NCI-H2227 (cell line): ENCODE measurements around the gene FA2H.
"Not testable (repeated sequence)": the region's sequence is repeated elsewhere in the genome, so short reads cannot be mapped to it uniquely, and the experiment has no call there.

Experiments used
- DNase-seq: peaks from one replicate; lab custom pipeline; 2025; ENCODE audit not compliant: unreplicated experiment; lab: John Stamatoyannopoulos, UW

Gene FA2H

DNA sequence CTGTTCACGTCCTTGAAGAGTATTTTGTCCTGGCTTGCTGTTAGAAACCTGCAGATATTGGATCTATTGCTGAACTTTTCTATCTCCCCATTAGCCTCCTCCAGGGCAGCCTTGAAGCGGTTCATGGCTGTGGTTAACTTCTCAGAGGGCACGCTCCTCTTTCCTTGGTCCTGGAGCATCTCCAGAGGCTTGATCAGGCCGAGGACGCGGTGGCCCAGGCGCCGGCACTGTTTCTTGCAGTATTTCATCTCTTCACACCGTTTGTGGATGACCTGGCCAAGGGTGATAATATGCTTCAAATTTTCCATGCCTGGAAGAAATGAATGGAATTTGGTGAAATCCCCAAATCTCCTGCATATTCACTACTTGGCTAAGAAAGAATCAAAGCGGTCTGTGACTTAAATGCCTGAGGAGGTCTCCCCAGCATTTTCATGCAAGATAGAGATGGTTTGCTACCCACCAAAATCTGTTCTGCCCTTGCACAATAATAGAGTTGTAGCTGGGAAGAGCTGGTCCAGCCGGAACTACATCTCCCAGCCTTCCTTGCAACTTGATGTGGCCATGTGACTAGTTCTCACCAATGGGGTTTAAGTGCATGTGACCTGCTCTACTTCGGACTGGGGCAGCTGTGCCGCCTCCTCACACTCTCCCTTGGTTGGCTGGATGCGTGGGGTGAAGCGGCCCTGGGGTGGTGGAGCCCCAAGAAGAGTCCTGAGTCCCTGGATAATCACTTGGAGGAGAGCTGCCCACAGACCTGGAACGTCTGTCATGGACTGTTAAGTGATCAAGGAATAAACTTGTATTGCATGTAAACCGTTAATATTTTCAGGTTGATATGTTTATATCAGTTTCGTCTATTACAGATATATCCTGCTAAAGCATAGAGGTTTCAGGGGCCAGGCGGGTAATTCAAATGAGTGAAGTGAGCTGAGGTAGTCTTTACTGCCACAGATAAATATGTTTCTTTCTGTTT lies 78.9 kb downstream of the FA2H start:
- peak; percentile 84 for DNase-seq

DNA sequence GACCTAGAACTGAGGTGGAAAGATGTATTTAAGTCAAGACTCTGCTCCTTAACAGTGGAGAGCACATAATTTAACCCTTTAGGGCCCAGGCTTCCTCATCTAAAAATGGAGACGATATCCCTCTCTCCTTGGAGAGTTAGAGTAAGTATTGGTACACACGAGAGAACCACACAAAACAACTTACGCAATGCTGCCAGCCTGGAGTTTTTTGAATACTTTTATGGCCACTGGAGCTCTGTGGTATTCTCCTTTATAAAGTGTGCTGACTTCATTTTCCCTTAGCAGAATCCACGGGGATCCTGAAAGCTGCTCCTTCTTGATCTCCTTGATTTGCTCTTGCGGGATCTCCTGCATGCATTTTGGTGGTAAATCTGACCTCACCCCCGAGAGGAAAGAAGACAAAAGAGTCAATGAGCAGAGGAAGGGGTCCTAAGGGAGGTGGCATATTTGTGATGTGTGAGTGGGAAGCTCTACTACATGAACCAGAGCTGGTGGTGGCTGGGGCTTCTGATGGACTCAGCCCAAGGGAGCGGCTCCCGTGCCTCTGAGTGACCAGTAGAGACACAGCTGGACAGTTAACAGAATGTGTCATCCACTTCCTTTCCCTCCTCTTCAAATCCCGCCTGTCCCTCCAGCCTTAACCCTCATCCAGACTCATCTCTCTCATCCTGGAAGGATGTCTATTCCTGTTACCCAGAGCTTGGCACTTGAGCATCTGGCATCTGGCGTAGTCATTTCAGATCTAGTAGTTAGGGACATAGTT lies 83.3 kb downstream of the FA2H start:
- no peak for DNase-seq

DNA sequence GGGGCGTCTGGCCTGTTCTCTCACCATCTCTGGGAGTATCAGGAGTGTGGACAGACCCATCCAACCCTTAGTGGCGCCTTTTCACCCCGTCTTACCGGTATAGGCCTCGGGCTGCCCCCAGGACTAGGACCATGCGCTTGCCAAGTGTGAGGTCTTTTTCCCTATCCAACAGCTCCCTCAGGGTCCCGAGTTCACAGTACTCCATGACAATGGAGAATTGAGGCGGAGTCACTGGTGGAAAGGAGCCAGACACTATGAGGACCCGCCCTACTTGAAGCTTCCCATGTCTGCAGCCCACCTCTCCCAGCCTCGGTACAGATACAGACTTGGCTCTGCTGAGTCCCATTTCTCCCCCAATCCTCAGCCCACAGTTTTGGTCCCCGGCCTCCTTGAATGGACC lies 92.1 kb downstream of the FA2H start:
- DNase-seq: no peak

DNA sequence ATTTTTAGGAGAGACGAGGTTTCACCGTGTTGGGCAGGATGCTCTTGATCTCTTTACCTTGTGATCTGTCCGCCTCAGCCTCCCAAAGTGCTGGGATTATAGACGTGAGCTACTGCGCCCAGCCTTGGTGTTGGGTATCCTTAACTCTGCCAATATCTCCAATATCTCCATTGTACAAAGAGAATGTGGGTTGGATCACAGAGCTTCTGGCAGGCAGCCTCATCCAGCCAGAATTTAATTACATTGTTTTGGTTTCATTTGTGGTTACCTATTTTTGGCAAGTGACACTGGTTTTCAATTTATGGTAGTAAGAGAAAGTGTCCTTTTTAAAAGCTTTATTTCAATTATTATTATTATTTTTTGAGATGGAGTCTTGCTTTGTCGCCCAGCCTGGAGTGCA lies 93.9 kb downstream of the FA2H start:
- no peak for DNase-seq

DNA sequence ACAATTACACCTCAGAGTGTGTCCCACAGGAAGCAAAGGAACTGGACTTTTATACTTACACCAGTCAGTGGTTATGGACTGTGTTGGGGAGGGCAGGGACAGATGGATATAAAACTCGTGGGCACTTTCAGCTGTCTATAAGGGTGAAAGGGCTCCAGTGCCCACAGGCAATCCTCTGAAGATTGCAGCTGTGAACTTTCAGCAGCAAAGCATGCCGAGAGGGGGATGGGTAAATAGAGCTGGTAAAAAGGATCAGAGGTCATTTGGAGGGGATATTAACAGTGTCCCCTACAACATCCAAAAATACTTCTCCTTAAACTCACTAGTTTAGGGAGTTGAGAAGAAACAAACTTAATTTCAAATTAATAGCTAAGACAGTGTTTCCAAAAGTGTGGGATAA lies 94.6 kb downstream of the FA2H start:
- DNase-seq: no peak

DNA sequence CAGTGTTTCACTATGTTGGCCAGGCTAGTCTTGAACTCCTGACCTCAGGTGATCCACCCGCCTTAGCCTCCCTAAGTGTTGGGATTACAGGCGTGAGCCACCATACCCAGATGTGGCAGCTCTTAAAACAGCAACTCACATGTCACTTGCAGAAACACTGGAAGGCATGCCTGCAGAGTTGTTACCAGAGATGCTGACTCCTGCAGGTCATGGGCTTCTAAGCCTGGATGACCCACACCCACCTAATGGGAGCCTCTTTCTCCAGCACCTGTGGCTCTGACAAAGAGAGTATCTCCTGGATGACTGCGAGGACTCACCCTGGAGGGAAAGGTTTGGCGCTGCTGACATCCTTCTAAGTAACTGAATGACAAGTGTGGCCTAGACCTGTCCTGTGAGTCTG lies 96.8 kb downstream of the FA2H start:
- DNase-seq: no peak

DNA sequence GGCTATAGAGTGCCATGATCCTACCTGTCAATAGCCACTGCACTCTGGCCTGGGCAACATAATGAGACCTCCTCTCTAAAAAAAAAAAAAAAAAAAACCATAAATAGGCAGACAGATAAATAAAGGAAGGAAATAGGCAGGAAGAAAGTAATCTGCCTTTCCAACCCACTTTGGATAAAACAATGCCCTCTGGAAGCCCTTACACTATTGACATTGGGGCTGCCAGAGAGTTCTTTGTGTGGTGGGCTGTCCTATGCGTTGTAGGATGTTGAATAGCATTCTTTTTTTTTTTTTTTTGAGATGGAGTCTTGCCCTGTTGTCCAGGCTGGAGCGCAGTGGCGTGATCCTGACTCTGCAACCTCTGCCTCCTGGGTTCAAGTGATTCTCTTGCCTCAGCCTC lies 100.7 kb downstream of the FA2H start:
- DNase-seq: no peak

DNA sequence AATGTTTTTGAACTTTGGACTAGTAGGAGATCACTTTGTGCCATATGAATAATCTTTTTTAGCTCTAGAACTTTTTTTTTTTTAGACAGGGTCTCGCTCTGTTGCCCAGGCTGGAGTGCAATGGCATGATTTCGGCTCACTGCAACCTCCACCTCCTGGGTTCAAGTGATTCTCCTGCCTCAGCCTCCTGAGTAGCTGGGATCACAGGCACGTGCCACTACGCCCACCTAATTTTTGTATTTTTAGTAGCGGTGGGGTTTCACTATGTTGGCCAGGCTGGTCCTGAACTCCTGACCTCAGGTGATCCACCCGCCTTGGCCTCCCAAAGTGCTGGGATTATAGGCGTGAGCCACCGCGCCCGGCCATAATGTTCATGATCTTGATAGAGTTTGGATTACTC lies 105.7 kb downstream of the FA2H start:
- DNase-seq: not testable (repeated sequence)

DNA sequence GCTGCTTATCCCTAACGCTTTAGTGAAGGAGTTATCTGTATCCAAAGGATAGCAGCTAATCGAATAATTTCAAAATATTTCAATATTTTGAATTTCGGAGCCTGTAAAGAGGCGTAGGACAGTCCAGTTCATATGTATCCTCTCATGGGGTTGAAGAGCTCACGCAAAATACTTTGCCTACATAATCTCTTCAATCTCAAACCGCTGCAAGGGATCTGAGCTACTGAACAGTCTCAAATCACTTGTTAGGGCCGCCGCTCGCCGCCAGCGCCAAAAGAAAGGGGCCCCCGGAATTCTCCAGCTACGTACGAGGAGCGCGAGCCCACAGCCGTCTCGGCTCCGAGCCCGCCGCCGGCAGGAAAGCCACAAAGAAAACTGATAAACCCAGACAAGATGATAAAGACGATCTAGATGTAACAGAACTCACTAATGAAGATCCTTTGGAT lies 107.3 kb downstream of the FA2H start:
- DNase-seq: peak; percentile 35

DNA sequence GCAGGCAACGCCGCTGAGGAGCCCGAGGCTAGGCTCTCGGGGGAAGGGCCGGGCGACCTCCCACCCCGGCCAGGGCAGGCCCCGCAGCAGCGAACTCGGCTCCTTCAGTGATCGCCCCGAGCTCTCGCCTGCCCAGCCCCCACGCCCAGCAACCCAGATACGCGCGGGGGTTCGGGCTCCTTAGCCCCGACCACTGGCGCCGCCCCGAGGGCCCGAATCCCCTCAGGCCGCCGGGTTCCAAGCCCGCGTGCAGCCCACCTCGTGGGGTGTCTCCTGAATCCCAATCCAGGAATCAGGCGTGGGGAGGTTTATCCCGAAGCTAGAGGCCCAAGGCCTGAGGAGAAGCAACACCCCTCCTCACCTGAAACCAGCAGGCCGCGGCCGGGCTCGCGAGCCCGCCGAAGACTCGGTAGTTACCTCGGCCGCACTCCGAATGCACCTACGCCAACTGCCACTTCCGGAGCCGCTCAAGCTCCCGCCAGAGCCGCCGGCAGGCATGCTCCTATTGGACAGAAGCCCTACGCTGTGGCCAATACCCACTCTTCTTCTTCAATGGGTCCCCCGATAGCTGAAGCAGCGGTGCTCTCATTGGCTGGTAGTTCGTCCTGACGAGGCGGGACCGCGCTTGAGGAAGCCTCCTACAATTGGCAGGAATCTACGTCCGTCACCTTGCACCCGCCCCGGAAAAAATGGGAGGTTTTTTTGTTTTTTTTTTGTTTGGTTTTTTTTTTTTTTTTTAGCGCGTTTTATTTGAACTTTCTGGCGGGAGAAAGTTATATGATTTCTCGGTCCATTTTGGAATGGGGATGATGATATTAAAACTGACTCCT lies 108.0 kb downstream of the FA2H start, which contains the start of gene RFWD3:
Gene RFWD3 (minus strand): TSS at position 453 of the 830 bp plus-strand sequence. CDS start 5,428 bp downstream, outside the sequence.
- DNase-seq: peak; percentile 96

DNA sequence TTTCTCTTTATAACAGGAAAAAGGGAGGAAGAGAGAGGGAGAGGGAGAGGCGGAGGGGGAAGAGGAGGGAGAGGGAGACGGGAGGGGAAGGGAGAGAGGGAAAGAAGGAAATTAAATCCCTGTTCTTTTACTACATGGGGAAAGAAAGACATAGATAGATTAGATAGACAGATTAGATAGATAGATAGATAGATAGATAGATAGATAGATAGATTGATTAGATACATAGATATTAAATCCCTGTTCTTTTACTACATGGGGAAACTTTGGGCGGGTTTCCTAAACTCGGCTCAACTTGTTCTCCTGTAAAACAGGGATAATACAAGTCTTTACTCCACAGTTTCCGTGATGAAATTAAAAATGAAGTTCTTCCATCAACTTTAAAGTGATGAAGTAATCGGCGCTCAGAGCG lies 108.6 kb downstream of the FA2H start:
- no peak for DNase-seq
